Superior temporal gyrus (tissue), 1 donor: Measurements from ENCODE around the gene COA7.

ENCODE experiments used
- DNase-seq: peaks from one replicate; pipeline ENCODE4 v3.0.0-alpha.2; 2016; ENCODE audit errors: extremely low spot score

The COA7 gene

DNA sequence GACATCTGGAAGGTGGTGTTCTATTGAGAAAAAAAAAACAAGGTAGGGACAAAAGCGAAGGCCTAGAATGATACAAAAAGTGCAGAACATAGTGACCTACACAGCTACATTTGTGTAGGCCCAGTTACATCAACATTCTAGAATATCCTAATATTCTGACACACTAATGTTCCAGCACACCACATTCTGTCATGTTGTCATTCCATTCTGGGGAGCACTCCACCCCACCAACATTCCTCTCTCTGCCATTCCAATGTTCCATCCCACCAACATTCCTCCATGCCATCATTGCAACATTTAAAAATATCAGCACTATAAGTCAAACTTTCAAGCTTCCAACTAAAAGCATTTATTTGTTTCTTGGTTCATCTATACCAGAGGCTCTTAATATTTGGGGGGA, 28.5 kb downstream of the COA7 start:
- no peak for DNase-seq

DNA sequence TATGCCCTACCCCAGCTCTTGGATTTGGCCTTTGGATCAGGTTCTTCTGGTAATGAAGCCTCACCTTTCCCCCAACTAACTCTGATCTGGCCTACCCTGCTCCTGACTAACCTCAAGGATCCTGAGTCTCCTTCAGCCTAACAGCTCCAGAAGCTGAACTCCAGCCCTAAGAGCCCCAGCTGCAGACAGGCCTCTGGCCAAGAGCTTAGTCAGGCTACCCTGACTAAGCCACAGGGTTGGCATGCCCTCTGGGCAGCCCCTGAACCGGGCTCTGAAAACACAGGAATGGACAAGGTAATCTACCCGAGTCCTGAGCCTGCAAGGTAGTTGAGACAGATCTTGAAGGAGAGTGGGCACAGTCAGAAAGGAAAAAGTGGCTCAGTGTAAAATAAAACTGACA, 29.4 kb downstream of the COA7 start:
- no peak for DNase-seq

DNA sequence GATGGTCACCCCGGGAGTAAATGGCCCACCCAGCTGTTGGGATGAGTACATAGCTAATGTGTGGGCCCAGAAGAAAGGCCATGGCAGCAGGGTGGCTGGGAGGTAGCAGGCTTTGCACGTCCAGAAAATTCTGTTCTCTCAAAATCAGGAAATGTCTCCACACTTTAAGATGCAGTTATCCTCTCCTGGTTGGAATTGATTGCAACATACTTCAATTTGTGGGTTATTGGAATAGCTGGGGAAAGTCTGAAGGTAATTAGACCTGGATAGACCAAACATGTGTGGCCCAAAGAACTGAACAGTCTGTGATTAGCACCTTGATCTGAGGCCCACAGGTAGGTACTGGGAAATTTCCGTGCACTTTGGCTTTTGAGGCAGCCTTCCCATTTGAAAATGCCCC, 30.2 kb downstream of the COA7 start:
- no peak for DNase-seq

DNA sequence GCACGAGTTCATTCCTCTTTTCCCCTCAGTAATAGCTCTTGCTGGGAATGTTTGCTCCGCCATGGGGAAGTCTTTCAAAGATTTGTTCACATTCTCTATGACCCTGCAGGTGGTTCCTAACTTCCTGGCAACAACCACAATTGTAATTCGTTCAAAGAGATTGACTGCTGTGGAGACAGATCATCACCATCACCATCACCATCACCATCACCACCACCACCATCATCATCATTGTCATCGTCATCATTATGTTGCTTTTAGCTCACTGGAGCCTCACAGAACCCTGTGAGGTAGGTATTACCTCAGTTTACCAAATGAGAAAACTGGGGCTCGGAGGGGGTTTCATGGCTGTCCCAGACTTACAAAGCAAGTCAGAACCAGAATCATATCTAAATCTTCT, 30.9 kb downstream of the COA7 start:
- DNase-seq: no peak

DNA sequence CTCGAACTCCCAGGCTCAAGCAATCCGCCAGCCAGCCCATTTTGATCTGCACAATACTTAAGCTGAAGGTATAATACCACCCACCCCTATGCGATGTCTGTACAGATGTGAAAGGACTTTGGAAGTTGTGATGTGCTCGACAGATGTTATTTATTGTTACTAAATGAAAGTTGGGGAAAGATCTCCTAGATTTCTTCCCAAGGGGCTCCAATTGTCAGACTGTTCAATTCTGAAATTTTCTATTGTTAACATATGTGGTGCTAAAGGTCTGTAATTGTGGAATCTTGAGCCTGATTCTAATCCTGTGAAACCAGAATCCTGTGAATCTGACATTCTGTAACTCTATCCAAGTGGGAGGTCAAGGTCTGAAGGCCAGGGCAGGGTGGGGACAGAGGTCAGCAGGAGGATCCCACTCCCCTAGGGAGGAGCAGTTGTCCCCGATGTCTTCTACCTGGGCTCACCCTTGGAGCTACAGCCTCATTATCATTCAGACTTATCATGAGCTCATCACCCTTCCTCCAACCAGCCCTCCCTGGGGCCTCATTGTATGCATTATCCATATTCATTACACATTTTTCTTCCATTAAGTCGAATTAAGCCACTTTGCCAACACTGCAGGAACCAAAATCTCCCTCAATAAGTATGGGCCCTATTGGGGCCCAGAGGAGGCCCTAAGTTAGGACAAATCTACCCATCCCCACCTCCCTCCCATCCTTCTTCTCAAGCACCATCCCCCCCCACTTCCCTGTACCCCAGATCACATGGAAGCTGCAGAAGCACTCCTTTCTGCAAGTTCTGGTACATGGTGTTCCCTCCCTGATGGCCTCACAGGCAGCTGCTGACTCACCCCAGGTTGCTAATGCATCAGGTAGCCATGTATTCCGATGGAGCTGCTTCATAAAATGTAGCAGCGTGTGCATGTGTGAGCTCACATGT, 32.9 kb downstream of the COA7 start:
- DNase-seq: no peak

DNA sequence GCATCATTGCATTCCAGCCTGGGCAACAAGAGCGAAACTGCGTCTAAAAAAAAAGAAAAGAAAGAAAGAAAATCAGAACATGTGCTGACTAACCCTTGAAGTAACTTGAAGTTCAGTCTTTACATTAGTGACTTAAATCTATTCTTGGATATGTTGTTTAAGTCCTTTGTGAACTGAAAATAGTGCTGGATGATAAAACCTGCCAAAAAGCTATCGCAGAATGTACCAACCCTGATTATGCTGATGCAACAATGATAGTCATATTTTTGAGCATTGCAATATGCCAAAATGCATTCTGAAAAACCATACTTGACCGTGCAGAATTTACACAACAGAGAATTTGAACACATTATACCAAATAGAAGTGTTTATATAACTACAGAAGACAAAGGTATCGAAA, 34.4 kb downstream of the COA7 start:
- DNase-seq: peak; percentile 29

DNA sequence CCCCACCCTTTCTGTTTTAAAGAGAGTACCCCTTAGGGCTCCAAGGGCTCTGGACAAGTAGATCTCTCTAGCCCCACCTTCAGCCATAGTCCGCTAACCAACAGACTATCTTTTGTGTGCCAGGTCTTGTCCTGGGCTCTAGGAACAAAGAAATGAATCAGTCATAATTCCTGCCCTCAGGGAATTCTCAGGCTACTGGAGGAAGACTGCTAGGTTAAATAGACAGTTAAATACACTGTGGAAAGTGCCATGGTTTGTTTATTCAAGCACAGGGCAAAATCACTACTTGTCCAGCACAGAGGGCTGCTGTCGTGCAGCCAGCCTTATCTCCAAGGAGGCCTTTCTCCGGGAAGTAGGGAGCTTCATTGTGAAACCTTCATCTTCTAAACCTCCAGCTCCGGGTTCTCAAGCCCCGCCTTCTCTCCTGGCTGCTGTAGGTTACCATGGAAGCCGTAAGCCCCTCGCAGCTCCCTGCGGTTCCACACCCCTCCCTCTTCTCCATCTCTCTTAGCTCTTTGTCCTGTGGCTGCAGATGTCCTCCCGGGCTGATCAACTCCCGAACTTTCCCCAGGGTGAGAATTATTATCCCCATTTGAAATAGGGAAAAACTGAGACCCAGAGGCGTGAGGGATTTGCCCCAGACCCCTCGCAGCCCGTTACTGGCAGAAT, 35.4 kb downstream of the COA7 start:
- no peak for DNase-seq

DNA sequence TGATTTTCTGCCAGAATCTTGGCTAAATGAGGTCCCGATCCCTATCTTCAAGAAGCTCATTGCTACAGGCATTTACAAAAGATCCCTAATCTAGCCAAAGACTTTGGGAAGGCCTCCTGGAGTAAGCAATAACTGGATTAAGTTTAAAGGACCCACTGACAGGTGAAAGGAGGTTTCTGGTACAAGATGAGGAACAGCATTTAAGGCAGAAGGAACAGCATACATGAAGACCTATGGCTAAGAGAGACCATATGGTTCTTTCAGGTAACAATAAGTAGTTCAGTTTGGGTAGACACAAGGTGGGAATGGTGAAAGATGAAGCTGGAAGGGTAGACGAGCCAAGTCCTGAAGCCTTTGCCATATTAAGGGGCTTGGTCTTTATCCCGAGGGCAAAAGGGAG, 37.3 kb downstream of the COA7 start:
- no peak for DNase-seq

DNA sequence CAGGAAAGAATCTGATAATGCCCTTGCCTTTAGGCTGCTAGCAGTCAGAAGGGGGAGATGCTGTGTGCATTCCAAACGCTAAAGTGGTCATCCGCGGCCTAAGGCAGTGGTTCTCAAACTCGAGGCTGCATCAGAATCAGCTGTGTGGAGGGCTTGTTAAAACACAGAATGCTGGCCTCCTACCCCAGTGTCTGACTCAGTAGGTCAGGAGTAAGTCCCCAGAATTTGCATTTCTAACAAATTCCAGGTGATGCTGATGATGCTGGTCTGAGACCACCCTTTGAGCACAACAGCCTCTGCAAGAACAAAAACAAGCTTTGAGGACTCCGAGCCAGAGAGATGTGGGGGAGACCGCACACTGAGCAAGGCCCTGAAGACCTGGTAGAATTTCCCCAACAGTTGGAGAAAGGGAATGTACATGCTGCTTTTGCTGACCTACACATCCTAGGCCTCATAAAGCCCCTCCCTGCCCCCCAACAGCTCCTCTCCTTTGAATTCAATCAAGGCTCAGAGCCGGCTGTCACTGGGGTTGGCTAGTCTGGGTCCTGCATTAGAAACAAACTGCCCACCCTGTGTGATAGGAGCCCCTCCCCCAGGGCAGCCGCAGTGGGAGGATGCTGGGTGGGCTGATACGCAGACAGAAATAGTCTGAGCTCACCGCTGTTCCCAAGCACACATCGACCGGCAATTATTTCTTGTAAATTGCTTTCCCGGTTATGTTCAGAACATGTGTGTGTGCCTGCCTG, 38.1 kb downstream of the COA7 start:
- DNase-seq: no peak

DNA sequence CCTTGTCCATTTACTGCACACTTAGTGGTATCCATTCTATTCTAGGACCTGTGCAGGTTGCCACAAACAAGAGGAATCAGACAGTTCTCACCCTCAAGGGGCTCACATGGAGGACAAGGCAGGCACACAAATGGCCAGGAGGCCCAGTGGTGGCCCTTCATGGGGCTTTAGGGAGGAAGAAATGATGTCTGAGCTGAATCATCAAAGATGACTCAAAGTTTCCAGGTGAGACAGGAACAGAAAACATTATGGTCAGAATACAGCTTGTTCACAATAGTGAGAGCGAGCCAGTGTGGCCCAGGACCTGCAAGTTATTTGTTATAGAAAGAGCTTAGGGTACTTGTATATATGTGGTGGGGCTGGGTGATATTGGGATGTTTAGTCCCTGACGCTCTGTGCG, 38.8 kb downstream of the COA7 start:
- DNase-seq: no peak

DNA sequence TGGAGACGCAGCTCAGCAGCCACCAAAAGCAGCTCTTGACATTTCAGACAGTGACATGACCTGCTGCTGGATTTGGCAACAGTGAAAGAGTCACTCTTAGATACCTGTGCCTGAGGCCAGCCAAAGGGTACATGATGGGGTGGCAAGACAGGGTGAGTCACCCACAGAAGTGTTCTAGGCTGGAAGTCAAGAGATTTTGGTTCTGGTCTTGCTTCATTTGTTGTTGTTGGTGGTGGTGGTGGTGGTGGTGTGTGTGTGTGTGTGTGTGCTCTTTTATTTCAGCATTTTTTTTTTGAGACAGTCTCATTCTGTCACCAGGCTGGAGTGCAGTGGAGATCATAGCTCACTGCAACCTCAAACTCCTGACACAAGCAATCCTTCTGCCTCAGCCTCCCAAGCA, 39.4 kb downstream of the COA7 start:
- DNase-seq: no peak

DNA sequence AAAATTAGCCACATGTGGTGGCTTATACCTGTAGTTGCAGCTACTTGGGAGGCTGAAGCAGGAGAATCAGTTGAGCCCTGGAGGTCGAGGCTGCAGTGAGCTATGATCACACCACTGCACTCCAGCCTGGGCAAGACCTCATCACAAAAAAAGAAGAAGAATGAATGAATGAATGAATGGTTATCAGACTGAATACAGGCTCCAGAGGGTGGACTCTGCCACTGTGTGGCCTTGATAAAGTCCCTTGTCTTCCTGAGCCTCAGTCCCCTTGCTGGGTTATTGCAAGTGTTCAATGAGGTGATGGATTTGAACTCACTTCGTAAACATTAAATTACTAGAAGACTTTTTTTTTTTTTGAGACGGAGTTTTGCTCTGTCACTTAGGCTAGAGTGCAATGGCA, 40.4 kb downstream of the COA7 start:
- DNase-seq: no peak

DNA sequence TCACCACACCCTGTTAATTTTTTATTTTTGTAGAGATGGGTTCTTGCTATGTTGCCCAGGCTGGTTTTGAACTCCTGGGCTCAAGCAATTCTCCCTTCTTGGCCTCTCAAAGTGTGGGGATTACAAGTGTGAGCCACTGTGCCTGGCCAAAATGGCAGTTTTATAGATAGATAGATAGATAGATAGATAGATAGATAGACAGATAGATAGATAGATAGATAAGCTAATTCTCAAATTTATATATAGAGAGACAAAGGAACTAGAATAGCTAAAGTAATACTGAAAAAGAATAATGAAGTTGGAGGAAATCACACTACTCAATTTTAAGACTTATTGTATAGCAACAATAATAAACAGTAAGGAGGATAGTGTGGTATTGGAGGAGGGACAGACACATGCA, 44.1 kb downstream of the COA7 start:
- DNase-seq: no peak

DNA sequence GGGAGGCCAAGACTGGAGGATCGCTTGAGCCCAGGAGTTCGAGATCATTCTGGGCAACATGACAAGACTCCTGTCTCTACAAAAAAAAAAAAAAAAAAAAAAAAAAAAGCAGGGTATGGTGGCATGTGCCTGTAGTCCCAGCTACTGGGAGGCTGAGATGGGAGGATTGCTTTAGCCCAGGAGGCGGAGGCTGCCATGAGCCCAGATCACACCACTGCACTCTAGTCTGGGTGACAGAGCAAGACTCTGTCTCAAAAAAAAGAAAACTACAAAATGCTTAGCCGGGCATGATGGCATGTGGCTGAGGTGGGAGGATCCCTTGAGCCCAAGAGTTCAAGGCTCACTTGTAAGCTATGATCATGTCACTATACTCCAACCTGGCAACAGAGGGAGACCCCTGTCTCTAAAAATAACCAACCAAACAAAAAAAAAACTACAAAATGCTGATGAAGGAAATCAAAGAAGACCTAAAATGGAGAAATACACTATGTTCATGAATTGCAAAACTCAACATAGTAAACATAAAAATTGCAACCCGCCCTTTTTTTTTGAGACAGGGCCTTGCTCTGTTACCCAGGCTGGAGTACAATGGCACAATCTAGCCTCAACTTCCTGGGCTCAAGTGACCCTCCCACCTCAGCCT, 44.8 kb downstream of the COA7 start:
- DNase-seq: no peak

DNA sequence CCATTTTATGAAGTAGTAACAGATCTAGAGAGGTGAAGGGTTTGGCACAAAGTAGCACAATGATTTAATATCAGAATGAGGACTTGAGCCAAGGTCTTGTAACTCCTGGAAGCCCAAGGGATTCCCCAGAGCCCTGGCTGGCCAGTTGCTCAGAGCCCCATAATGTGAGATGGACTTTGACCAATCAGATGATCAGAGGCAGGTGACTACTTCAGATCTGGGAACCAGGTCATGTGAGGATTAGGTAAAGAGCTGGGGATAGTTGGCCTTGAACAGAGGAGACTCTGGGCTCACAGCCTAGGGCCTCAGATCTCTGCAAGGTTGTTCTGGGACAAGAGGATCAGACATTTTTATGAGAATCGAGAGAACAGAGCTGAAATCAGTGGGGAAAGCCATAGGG, 46.2 kb downstream of the COA7 start:
- DNase-seq: no peak

DNA sequence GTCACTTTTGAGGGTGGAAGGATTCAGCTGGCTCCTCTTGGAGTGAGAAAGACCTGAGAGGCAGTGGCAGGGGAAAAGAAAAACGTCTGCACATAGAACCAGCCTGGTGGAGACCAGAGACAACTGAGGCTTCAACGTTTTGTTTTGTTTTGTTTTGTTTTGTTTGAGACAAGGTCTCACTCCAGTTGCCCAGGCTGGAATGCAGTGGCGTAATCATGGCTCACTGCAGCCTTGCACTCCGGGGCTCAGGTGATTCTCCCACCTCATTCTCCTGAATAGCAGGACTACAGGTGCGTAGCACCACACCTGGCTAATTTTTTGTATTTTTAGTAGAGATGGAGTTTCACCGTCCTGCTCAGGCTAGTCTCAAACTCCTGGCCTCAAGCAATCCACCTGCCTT, 52.9 kb downstream of the COA7 start:
- no peak for DNase-seq

DNA sequence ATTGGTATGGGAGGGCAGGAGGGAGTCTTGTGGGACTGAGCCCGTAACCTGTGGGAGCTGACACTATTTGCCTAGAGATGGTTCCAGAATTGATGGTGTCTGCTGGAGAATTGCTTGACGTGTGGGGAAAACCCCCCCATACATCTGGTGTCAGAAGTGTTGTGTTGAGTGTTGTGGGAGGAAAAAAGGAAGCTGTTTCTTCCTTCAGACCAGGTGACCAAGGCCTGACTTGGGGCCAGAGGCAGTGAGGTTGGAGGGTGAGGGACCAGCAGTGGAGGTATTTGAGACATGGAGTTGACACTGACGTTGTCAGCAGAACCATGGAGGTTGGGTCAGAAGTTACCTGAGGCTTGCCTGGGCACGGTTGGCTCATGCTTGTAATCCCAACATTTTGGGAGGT, 56.8 kb downstream of the COA7 start:
- DNase-seq: no peak

DNA sequence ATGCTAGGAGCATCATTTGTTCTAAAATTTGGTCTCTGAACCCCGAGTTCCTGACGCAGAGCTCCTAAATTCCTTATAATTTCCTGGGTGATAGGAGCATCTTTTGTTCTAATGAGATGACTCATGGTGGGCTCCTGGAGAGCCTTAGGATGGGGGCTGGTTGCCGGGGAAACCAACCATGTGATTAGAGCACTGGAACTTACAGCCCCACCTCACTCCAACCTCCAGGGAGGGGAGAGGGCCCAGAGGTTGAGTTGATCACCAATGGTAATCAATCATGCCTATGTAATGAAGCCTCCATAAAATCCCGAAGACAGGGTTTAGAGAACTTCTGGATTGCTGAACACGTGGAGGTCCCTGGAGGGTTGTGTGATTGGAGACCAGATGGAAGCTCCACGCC, 57.5 kb downstream of the COA7 start:
- no peak for DNase-seq

DNA sequence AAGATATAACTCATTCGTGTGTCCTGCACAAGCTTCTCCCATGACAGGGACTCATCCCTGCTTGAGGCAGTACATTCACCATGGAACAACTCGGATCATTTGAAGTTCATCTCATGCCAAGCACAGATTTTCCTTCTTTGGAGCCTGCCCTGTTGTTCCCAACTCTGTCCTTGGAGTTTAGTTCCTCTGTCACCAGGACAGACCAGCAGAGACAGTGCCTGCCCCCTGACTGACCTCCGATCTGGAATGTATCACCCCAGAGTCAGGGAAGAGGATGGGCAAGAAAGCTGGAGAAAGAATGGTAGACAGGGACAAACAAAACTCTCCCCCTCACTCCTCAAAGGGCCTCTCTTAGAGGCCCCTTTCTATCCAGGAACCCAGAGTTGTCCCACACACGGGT, 60.2 kb downstream of the COA7 start:
- DNase-seq: no peak

DNA sequence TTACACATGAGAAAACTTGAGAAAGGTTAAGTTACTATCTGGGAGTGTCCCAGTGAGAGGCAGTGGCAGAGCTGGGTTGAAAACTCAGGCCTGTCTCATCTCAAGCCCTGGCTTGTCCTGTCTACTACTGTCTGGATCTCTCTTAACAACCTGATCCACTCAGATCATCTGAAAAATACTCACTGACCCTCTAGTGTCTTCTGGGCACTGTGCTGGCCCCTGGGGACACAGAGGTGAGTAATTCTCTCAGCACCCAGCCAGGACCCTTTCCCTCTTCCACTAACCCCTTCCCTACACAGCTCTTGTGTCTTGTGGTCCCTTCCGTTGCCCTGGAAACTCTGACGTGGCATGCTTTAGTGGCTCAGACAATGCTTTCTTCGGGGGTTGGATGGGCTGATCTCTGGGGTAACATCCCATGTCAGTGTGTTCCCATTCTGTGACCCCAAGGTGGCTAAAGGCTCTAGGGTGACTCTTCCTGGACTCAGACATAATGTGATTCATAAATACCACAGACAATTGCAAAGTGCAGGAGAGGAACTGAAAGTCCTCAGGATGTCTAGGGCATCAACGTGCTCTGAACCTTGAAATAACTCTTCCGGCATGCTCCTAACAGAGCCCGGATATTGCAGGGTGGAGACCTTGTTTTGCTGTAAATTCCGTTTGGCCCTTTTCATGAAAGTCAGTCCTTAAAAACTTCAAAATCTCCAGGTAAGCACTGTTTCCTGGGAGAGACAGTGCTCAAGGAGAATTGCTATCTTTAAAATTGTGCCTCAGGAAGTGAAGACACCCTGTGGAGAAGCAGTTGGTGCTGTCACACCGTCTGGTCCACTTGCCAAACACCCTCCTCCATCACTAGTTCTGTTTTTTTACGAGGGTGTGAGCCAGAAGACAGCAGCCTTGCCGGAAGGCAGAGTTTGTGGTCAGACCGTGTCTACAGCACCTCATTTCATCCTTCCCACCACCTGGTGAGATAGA, 61.1 kb downstream of the COA7 start:
- no peak for DNase-seq
